ENCODE data around the gene BPIFB1. TPM values are rescaled to one million over a fixed set of nuclear protein-coding genes. Genes with fewer than 3 reads are reported as not detected.

Gene BPIFB1
- total and polyA plus RNA-seq, 9 of the 15 experiments (the other 6 are each of a cell fraction or from before 2014, with no cell fraction given) = not detected

DNA sequence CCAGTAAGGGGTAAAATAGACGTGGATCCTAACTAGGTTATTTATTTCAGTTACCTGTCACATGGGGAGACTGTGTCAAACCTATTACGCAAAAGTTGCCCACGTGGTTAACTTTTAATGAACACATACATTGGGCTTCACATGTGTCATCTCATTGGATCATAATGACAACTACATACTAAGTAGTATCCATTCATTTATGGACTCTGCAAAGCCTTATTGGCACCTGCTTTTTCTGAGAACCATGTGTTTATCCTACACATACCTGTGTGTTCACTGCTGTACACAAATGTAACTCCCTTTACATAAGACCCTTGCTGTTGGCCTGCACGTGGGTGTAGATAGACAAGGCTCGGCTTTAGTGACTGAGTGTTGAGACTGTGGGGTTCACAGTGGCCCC is 42.1 kb upstream of the BPIFB1 start:
- DNase-seq (ENCODE audit: extremely low read depth in 1 of 4, low spot score in 3 of 4) (no peak), ATAC-seq (no peak), FAIRE-seq (no peak)
- Histone ChIP-seq H3K27me3 (ENCODE audit: control insufficient read depth in 2 of 2, insufficient read depth in 2 of 2, low read length in 2 of 2) (peaks cover 0 to 9% of the 10 kb centered on the region in 2 experiments; a peak in 3 of 5 replicates), H3K4me2 (ENCODE audit: insufficient read depth, low read length) (no peak overlapping the region), H3K4me3 (no peak overlapping the region), H3K4me1 (replicated peaks in 1 of 2; ENCODE audit: control insufficient read depth in 2 of 2, insufficient read depth in 2 of 2, low read length in 2 of 2) (no peaks in the 10 kb centered on the region), H3K79me2 (ENCODE audit: control insufficient read depth, insufficient read depth, low read length) (no peaks in the 10 kb centered on the region), H3K9ac (ENCODE audit: insufficient read depth in 1 of 2, low read depth in 2 of 2, low read length in 2 of 2) (no peak overlapping the region), H2AFZ (ENCODE audit: low read depth, low read length) (no peak overlapping the region), H3K9me1 (ENCODE audit: control insufficient read depth, insufficient read depth, low read length) (no peaks in the 10 kb centered on the region), H4K20me1 (replicated peaks; ENCODE audit: control insufficient read depth, insufficient read depth, low read length) (no peaks in the 10 kb centered on the region; the same call in 1 of the 2 replicates), H3K36me3 (ENCODE audit: control insufficient read depth, insufficient read depth, low read length) (no peaks in the 10 kb centered on the region), H3K27ac (ENCODE audit: extremely low read depth, low read depth, low read length) (no peak overlapping the region), H3K9me3 (replicated peaks; ENCODE audit: control insufficient read depth, insufficient read depth, low read depth, low read length) (no peaks in the 10 kb centered on the region)
- 7% methylated on average over 5 of the region's 5 CpGs for WGBS (ENCODE audit: insufficient coverage, low coverage, missing lambda C conversion rate)
- TF ChIP-seq RFX5 (IDR thresholded peaks at IDR 0.05; ENCODE audit: low read depth, low read length) = no peak
- no peak for TF ChIP-seq ZNF316 (IDR thresholded peaks at IDR 0.05)
- TF ChIP-seq KDM2B (CRISPR knock-in tag; IDR thresholded peaks at IDR 0.05) = no peak
- no peak for TF ChIP-seq NEUROD1 (IDR thresholded peaks at IDR 0.05; ENCODE audit: borderline replicate concordance, low read depth, low read length, partially characterized antibody)
- no peak for TF ChIP-seq DMBX1 (CRISPR knock-in tag; IDR thresholded peaks at IDR 0.05; ENCODE audit: borderline replicate concordance)
- TF ChIP-seq NR2C1 (IDR thresholded peaks at IDR 0.05) = no peak
- TF ChIP-seq NR2C1 (tag; IDR thresholded peaks at IDR 0.05) = no peak
- no peak for TF ChIP-seq PHB (CRISPR knock-in tag; IDR thresholded peaks at IDR 0.05)
- TF ChIP-seq, protein P1, sequence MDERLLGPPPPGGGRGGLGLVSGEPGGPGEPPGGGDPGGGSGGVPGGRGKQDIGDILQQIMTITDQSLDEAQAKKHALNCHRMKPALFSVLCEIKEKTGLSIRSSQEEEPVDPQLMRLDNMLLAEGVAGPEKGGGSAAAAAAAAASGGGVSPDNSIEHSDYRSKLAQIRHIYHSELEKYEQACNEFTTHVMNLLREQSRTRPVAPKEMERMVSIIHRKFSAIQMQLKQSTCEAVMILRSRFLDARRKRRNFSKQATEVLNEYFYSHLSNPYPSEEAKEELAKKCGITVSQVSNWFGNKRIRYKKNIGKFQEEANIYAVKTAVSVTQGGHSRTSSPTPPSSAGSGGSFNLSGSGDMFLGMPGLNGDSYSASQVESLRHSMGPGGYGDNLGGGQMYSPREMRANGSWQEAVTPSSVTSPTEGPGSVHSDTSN (CRISPR knock-in tag; IDR thresholded peaks at IDR 0.05; ENCODE audit: low read depth) = no peak
- TF ChIP-seq, protein P1 (tag; conservative IDR thresholded peaks at IDR 0.05; ENCODE audit: low read depth) = no peak
- no peak for TF ChIP-seq TBP (optimal IDR thresholded peaks at IDR 0.05; ENCODE audit: low read depth, low read length)
- TF ChIP-seq NCOA6 (IDR thresholded peaks at IDR 0.05) = no peak
- no peak for TF ChIP-seq RHOXF2B (CRISPR knock-in tag; conservative IDR thresholded peaks at IDR 0.05)
- TF ChIP-seq PHF20 (IDR thresholded peaks at IDR 0.05; ENCODE audit: partially characterized antibody) = no peak
- no TSS peak for BruUV-seq (replicated peaks)
- intact Hi-C loops (cut with micrococcal nuclease) = no loop called here
- POLR2A ChIA-PET = no interaction called here
- CTCF ChIA-PET (ENCODE audit: low intra/inter-chr PET ratio) = no interaction called here
- in situ Hi-C loops (cut with MboI) = no loop called here

All from K562 (cell line).